NCI-H2081 (cell line): Measurements from ENCODE around the gene SUGP1.
"Not testable (repeated sequence)": the region's sequence is repeated elsewhere in the genome, so short reads cannot be mapped to it uniquely, and the experiment has no call there.

Experiments used
- DNase-seq, 2 experiments: peaks; one replicate each; lab custom pipeline; 2025; lab: John Stamatoyannopoulos, UW

The SUGP1 gene

GRCh38 chr19:19267305-19267704, 53.0 kb downstream of the SUGP1 start:
- DNase-seq = no peak

- no peak for DNase-seq
These were observed 56.3 kb downstream of the SUGP1 start for GRCh38 chr19:19263886-19264487.

- no peak for DNase-seq
These were observed 57.9 kb downstream of the SUGP1 start for GRCh38 chr19:19262190-19263057.

- no peak for DNase-seq
These were observed 58.7 kb downstream of the SUGP1 start for GRCh38 chr19:19261350-19262189.

- DNase-seq = no peak
These were observed 59.7 kb downstream of the SUGP1 start for GRCh38 chr19:19260417-19261214.

GRCh38 chr19:19259741-19260140, 60.6 kb downstream of the SUGP1 start:
- peak; percentile 11 to 63 for DNase-seq

- no peak for DNase-seq
These were observed 61.5 kb downstream of the SUGP1 start for GRCh38 chr19:19258589-19259338.

- DNase-seq = no peak
These were observed 62.3 kb downstream of the SUGP1 start for GRCh38 chr19:19257836-19258588.

GRCh38 chr19:19257137-19257536, 63.2 kb downstream of the SUGP1 start:
- DNase-seq = no peak

- DNase-seq = peak in 1 of 2 experiments; percentile 13
These were observed 64.0 kb downstream of the SUGP1 start for GRCh38 chr19:19256072-19256969.

GRCh38 chr19:19253409-19253808, 66.9 kb downstream of the SUGP1 start:
- DNase-seq = not testable (repeated sequence)

GRCh38 chr19:19250196-19250801, 70.0 kb downstream of the SUGP1 start:
- DNase-seq = no peak

- no peak for DNase-seq
These were observed 79.8 kb downstream of the SUGP1 start for GRCh38 chr19:19240476-19240875.

- no peak for DNase-seq
These were observed 80.6 kb downstream of the SUGP1 start for GRCh38 chr19:19239675-19240074.

- DNase-seq = no peak
These were observed 82.0 kb downstream of the SUGP1 start for GRCh38 chr19:19238126-19238894.

- no peak for DNase-seq
These were observed 84.1 kb downstream of the SUGP1 start for GRCh38 chr19:19236173-19236572.

- no peak for DNase-seq
These were observed 86.0 kb downstream of the SUGP1 start for GRCh38 chr19:19234220-19234816.
